ENCODE results near the gene PPP2R5C.

DNA sequence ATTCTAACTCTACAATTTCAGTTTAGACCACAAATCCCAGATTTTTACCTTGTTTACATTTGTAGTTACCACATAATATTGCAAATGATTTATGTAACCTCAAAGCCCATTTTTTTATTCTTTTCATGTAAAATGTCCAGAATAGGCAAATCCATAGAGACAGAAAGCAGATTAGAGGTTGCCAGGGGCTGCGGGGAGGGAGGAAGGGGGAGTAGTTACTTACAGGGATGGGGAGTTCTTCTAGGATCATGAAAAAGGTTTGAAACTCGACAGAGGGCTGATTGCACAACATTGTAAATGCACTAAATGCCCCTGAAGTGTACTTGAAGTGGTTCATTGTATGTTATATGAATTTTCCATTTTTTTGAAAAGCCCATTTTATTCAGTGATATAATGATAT, 66.5 kb downstream of the PPP2R5C start:
- no peak for TF ChIP-seq POLR2A (IDR thresholded peaks at IDR 0.05)
- TF ChIP-seq, protein P1, sequence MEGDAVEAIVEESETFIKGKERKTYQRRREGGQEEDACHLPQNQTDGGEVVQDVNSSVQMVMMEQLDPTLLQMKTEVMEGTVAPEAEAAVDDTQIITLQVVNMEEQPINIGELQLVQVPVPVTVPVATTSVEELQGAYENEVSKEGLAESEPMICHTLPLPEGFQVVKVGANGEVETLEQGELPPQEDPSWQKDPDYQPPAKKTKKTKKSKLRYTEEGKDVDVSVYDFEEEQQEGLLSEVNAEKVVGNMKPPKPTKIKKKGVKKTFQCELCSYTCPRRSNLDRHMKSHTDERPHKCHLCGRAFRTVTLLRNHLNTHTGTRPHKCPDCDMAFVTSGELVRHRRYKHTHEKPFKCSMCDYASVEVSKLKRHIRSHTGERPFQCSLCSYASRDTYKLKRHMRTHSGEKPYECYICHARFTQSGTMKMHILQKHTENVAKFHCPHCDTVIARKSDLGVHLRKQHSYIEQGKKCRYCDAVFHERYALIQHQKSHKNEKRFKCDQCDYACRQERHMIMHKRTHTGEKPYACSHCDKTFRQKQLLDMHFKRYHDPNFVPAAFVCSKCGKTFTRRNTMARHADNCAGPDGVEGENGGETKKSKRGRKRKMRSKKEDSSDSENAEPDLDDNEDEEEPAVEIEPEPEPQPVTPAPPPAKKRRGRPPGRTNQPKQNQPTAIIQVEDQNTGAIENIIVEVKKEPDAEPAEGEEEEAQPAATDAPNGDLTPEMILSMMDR (IDR thresholded peaks at IDR 0.05) = no peak
